Hematopoietic multipotent progenitor cell treated with erythropoietin and hydrocortisone succinate and interleukin-3 and kit ligand, for 17 days (in vitro differentiated cells): Measurements from ENCODE around the gene SPTBN1.
"Not testable (repeated sequence)": the region's sequence is repeated elsewhere in the genome, so short reads cannot be mapped to it uniquely, and the experiment has no call there.

Experiments used
- DNase-seq: peaks from one replicate; pipeline ENCODE4 v3.0.0-alpha.2; 2015; ENCODE audit warnings: low spot score

The SPTBN1 gene

GRCh38 chr2:54470266-54470938, 14.3 kb downstream of the SPTBN1 start:
- DNase-seq: no peak

DNA sequence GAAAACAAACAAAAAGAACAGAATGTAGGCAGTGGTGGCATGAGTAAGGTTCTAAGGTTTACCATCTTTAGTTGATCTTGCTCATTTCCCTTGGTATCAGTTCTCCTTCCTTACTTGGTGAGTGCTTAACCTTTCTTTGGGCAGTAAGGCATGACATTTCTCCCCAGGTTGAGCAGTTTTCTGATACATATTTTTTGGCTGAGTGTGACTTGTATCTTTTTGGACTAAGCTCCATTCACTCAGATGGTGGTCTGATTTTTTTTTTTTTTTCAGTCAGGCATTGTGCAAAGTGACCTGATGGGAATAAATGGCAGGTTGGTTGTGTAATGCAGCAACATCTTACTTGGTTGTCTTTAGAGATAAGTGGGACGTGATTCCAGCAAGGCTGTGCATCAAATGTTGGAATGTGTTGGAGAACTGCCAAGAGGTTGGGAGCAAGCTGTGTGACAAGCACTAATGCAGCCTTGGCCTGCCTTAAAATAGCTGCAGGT, 15.1 kb downstream of the SPTBN1 start:
- DNase-seq: no peak

- DNase-seq: no peak
Observed at GRCh38 chr2:54473851-54474250, 17.7 kb downstream of the SPTBN1 start.

DNA sequence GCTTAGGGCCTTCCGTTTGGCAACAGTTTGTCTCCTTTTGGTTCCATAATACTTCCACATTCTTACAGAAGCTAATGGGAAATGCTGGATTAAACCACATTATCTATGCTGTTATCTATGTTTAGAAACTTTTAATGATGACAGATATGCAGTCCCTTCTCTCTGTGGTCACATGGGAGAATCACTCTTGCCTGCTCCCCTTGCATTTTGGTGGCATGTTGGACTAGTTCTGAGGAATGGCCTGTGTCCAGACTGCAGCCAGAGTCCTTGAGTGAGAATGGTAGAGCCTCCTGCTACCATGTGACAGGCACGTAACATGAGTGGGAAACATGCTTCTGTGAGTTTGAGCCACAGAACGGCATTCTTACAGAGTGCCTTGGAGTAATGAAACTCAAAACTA, 19.2 kb downstream of the SPTBN1 start:
- DNase-seq: no peak

GRCh38 chr2:54475919-54476318, 19.8 kb downstream of the SPTBN1 start:
- no peak for DNase-seq

- DNase-seq: no peak
Observed at GRCh38 chr2:54476852-54477251, 20.7 kb downstream of the SPTBN1 start.

GRCh38 chr2:54477896-54478295, 21.8 kb downstream of the SPTBN1 start:
- no peak for DNase-seq

- no peak for DNase-seq
Observed at GRCh38 chr2:54478899-54479298, 22.8 kb downstream of the SPTBN1 start.

DNA sequence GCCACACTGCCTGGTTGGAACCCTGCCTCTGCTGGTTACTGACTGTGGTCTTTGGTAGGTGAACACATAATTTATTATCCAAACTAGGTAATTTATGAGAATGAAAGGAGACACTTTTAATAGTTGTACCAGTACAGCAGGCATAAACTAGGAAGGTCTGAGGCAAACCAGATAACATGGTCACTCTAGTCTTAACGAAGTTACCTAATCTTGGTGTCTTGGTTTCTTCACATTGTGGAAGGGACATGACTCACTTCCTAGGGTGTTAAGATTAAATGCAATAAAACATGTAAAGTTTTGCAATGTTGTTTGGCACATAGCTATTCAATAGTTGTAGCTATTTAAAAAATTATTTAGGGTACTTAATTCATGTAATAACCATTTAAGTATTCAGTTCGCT, 23.3 kb downstream of the SPTBN1 start:
- DNase-seq: no peak

- DNase-seq: no peak
Observed at GRCh38 chr2:54480025-54480424, 23.9 kb downstream of the SPTBN1 start.

DNA sequence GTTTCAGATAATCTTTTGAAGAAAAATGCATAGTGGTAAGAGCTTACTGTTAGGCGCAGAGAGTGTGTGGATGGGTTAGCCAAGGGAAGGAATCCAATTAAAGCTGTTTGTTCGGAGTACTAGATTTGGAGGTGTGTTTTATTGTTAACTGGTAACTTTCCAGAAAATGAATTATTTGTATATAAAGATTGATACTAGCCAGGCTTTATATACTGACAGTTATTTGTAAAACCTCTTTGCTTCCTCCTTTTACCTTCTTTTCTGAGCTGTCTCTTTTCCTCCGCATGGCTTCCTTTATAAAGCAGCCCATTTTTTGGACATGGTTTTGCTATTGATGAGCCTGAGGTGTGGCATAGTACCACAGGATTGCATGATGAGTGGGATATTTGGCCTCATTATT, 25.6 kb downstream of the SPTBN1 start:
- DNase-seq: no peak

DNA sequence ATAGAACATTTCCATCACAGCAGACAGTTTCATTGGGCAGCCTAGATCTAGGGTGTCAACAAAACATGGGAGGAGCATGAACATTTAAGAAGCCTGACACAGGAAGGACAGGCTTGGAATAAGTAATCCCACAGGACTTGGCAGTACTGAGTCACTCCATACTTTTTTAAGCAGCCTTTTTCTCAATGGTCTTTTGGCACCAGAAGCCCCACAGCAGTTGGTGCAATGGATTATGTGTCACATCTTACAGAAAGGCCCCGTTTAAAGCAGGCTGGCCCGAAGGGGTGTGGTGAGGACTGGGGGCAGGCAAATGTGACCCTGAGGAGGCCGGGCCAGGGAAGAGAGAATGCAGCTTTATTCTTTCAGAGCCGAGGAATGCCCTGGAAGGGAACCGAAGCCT, 26.6 kb downstream of the SPTBN1 start:
- no peak for DNase-seq

- DNase-seq: no peak
Observed at GRCh38 chr2:54483426-54483825, 27.3 kb downstream of the SPTBN1 start.

DNA sequence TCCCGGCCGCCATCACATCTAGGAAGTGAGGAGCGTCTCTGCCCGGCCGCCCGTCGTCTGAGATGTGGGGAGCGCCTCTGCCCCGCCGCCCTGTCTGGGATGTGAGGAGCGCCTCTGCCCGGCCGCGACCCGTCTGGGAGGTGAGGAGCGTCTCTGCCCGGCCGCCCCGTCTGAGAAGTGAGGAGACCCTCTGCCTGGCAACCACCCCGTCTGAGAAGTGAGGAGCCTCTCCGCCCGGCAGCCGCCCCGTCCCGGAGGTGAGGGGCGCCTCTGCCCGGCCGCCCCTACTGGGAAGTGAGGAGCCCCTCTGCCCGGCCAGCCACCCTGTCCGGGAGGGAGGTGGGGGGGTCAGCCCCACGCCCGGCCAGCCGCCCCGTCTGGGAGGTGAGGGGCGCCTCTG, 29.6 kb downstream of the SPTBN1 start:
- DNase-seq: not testable (repeated sequence)

GRCh38 chr2:54486766-54487165, 30.6 kb downstream of the SPTBN1 start:
- no peak for DNase-seq

- no peak for DNase-seq
Observed at GRCh38 chr2:54490863-54491262, 34.7 kb downstream of the SPTBN1 start.

GRCh38 chr2:54492335-54492734, 36.2 kb downstream of the SPTBN1 start:
- DNase-seq: no peak

DNA sequence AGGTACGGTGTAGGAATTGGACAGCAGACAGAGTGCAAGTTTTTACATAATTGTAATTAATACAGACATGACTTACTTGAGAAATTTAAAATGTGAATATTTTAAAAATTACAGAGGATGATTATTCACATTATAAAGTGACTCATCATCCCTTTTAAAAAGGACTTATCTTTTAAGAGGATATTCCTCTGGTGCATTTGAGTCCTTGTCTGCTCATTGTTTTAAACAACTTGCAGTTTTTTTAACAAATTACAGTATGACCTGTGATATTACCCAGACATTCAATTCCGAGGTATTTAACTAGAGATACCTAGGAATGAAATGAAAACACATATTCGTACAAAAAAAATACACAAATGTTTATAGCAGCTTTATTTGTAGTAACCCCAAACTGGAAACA, 38.0 kb downstream of the SPTBN1 start:
- no peak for DNase-seq

- DNase-seq: no peak
Observed at GRCh38 chr2:54496920-54497319, 40.8 kb downstream of the SPTBN1 start.

DNA sequence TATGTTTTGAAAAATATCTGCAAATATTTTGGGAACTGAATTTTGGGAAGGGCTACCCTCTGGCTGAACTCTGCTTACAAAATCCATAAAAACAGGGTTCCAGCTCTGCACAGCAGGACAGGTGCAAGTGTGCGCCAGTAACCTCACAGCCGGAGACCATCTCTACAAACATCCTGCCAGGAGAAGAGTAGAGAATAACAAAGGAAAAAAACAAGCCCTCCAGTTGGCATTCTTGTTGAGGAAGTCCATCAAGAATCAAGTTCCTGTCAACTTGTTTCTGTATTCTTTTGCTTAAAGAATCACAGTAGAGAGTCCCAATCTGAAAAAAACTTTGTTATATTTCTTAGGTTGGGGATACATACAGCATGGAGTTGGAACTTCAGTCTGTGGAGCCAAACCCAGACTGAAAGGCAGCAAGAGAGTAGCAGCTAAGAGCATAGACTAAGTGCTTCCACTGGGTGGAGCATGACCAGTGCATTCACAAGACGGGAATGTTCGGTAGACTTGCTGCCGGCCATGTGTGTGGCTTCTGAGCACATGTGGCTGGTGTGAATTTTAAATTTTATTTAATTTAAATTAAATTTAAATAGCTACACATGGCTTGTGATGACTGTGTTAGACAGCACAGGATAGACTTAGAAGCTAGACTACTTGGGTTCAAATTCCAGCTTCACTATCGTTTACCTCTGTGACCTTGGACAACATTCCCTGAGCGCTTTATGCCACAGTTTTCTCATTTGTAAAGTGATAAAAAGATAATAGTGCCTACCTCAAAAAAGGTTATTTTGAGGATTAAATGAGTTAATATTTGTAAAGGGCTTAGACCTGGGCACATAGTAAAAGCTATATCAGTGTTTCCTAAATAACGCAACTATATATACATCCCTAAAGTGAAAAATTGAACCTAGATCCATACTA, 41.9 kb downstream of the SPTBN1 start:
- DNase-seq: no peak

DNA sequence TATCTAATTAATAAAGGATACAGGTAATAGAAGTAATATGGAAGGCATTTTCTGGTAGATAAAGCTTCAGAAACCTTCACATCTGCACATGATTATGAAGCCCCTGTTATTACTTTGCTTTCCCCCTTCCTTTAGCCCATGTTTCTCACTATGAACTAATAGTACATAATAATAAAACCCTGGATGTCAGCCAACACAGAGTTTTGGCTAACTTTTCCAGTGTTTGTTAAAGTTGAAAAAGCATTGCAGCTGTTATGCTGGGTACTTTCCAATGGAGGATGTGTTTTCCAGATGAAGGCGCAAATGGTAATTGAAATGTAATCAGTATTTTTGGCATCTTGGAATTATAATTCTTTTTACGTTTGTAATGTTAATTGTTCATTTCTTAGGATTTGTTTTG, 43.5 kb downstream of the SPTBN1 start:
- no peak for DNase-seq

- no peak for DNase-seq
Observed at GRCh38 chr2:54500404-54501205, 44.5 kb downstream of the SPTBN1 start.

- DNase-seq: no peak
Observed at GRCh38 chr2:54502731-54503130, 46.6 kb downstream of the SPTBN1 start.
